Measurements from ENCODE around the gene LRP1B.
"Not testable (repeated sequence)": the region's sequence is repeated elsewhere in the genome, so short reads cannot be mapped to it uniquely, and the experiment has no call there.

LRP1B gene

DNA sequence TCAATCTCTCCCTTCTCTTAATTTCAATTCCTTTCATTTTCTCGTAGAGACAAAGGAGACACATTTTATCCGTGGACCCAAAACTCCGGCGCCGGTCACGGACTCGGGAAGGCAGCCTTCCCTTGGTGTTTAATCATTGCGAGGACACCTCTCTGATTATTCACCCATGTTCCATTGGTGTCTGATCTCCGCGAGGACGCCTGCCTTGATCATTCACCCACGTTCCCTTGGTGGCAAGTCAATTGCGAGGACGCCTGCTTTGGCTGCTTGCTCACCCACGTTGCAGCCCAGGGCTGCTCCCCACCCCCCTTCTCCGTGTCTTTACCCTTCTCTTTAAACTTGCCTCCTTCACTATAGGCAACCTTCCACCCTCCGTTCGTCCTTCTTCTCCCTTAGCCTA, 1703.8 kb downstream of the LRP1B start:
- DNase-seq (ENCODE audit: low spot score): not testable (repeated sequence)

DNA sequence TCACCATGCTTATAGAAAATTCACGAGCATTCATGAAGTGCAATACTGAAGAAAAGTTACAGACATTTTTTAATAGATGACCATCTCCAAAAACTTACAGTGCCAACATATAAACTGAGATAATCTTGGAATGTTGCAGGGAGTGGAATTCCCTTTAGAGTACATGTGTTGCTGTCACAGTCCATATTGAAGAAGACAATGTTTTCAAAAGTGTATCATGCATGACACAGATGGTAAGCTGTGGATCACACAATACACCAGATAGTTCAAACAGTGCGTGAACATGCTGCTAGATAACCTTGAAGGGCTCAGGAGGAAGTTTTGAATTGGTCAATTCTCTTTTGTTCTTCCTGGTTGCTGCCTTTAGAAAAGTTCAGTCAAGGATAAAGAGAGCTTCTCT, 1706.3 kb downstream of the LRP1B start:
- no peak for DNase-seq (ENCODE audit: low spot score)

- no peak for DNase-seq (ENCODE audit: low spot score)
These were observed 1708.1 kb downstream of the LRP1B start for GRCh38 chr2:140422759-140423158.

GRCh38 chr2:140417504-140417903, 1713.3 kb downstream of the LRP1B start:
- no peak for DNase-seq (ENCODE audit: low spot score)

DNA sequence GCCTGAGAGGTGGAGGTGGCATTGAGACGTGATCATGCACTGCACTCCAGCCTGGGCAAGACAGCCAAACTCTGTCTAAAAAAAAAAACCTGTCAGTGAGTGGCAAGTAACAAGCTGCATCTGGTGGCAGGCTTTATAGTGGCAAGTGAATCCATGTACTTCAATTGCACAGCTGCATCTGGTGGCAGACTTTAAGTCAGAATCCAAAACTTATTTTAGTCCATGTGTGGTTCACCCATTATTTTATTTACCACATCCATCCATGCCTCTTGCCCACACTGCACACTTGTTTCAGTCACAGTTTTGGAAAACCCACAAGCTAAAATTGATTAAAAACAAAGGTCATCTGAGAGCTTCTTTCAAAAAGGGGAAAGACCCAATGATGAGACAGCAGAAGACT, 1714.2 kb downstream of the LRP1B start:
- no peak for DNase-seq (ENCODE audit: low spot score)

DNA sequence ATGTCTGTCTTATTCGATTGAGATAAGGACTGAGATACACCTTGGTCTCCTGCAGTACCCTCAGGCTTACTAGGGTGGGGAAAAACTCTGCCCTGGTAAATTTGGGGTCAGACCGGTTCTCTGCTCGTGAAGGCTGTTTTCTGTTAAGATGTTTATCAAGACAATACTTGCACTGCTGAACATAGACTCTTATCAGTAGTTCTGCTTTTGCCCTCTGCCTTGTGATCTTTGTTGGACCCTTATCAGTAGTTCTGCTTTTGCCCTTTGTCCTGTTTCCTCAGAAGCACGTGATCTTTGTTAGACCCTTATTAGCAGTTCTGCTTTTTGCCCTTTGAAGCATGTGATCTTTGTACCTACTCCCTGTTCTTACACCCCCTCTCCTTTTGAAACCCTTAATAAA, 1715.8 kb downstream of the LRP1B start:
- not testable (repeated sequence) for DNase-seq (ENCODE audit: low spot score)

- DNase-seq (ENCODE audit: low spot score): no peak
These were observed 1720.1 kb downstream of the LRP1B start for GRCh38 chr2:140410695-140411094.

DNA sequence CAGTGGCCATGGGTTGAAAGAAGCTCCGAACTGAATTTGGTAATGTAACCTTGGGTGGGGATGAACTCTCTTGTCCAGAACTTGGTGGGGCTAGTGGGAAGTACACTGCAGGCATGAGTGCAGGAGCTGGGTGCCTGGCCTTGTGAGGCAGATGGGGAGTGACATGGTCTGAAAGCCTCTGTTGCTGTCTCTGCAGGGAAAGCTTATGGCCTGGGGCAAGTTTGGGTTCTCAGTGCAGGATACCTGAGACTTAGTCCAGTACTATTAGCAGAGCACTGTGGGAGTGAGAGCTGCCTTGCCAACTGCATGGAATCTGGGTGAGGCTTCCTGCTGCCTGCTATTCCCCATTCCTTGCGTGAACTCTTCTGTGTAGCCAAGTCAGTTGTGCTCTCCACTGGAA, 1729.8 kb downstream of the LRP1B start:
- DNase-seq (ENCODE audit: low spot score): no peak

DNA sequence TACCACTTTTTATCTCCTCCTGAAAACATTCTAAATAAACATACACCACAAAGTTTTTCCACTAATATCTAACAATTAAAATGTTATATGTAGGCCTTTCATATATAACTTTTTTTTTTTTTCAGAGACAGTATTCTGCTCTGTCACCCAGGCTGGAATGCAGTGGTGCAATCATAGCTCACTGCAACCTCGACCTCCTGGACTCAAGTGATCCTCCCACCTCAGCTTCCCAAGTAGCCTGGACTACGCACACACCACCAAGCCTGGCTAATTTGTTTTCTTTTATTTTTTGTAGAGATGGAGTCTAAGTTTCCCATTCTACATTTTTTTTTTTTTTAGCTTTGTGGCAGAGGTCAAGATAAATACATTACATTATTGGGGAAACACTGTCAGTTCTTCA, 1738.0 kb downstream of the LRP1B start:
- no peak for DNase-seq (ENCODE audit: low spot score)

GRCh38 chr2:140384946-140385345, 1745.9 kb downstream of the LRP1B start:
- no peak for DNase-seq (ENCODE audit: low spot score)

DNA sequence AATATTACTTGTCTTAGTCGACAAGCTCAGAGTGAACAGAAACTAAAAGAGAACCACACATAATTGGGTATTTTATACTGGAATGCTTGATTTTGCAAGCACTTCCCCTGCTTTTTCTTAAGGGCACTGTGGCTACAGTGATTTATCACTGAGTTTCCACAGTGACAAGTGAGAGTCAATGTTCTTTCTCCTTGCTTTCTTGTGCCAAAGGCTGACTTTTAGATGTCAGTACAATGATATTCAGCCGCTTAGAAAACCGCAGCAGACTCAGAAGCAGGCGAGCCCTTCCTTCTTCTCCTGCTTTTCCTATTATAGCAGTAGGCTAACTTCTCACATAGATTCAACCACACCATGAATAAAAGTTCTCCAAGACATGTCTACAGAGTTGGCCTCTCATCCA, 1747.0 kb downstream of the LRP1B start:
- no peak for DNase-seq (ENCODE audit: low spot score)

GRCh38 chr2:140376686-140377085, 1754.1 kb downstream of the LRP1B start:
- no peak for DNase-seq (ENCODE audit: low spot score)

- DNase-seq (ENCODE audit: low spot score): no peak
These were observed 1767.7 kb downstream of the LRP1B start for GRCh38 chr2:140363131-140363530.

DNA sequence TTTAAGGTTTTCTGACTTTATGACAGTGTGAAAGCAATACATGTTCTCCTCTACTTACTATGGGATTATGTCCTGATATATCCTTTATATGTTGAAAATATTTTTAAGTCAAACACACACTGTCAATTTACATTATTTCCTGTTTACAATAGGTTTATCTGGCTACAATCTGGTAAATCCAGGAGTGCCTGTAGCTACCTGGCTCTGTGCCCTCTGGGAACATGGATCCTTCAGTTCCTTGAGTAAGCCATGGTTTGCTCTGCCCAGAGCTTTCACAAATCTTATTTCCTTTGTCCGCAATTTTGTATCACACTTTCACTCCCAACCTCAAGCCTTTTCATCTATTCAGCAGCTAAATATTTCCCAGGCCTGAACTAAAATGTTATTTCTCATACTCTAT, 1768.5 kb downstream of the LRP1B start:
- DNase-seq (ENCODE audit: low spot score): no peak

GRCh38 chr2:140359056-140359771, 1771.6 kb downstream of the LRP1B start:
- no peak for DNase-seq (ENCODE audit: low spot score)

- DNase-seq (ENCODE audit: low spot score): no peak
These were observed 1774.1 kb downstream of the LRP1B start for GRCh38 chr2:140356697-140357096.

- no peak for DNase-seq (ENCODE audit: low spot score)
These were observed 1775.2 kb downstream of the LRP1B start for GRCh38 chr2:140355511-140356090.

DNA sequence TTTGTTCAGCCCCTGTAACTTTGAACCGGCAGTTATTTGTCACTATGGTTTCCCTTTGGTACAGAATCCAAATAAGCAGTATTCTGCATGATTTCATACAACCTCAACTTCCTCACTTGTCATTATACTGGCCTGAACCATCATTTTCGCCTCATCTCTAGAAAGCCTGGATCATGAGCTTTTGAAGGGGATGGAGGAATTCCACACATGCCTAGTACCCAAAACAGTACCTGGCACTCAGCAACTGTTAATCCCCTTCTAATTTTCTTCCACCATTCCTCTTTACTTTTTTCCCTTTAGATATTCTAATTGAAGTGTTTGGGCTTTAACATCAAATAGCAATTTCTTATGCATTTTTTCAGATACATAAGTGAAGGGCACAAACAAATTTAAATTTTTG, 1776.3 kb downstream of the LRP1B start:
- DNase-seq (ENCODE audit: low spot score): no peak

DNA sequence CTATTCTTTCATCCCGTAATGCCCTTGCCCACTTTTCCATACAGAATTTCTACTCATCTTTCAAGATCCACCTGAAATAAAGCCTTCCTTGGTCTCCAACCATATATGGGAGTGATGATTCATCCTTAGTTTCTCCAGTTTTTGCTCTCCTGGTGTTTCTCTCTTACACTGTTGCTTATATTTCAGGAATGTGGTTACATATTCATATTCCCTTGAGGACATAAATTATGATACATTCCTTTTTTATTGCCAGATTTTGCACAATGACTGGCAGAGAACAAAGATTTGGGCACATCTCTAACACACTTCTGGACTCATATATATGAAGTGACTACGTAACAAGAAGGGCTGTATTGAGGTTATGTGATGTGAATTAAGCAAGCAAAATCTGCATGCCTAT, 1777.3 kb downstream of the LRP1B start:
- no peak for DNase-seq (ENCODE audit: low spot score)

- no peak for DNase-seq (ENCODE audit: low spot score)
These were observed 1779.1 kb downstream of the LRP1B start for GRCh38 chr2:140351692-140352091.

- no peak for DNase-seq (ENCODE audit: low spot score)
These were observed 1781.1 kb downstream of the LRP1B start for GRCh38 chr2:140349695-140350094.

DNA sequence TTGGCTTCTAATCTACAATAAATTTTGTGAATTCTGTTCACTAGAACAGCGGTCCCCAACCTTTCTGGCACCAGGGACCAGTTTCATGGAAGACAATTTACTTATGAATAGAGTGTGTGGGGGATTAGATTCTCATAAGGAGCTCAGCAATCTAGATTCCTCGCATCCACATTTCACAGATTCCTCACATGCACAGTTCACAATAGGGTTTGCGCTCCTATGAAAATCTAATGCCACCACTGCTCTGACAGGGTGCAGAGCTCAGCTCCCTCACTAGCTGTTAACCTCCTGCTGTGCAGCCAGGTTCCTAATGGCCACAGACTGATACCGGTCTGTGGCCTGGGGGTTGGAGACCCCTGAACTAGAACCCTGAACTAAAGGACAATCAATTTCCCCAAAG, 1782.0 kb downstream of the LRP1B start:
- DNase-seq (ENCODE audit: low spot score): no peak

DNA sequence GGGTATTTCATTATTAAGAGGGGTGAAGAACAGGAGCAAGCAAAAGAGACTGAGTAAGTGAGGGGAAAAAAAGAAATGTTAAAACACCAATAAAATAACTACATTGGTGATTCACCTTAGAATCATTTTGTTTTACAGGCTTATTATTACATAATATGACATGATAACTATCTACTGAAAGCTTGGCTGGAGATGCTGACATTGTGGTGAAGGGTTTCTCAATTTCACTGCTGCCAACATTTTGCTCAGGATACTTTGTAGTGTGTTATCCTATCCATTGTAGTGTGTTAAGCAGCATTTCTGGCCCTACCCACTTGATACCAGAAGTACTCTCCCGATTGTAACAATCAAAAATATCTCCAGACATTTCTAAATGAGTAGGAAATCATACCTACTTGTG, 1786.0 kb downstream of the LRP1B start:
- no peak for DNase-seq (ENCODE audit: low spot score)

GRCh38 chr2:140344266-140344665, 1786.5 kb downstream of the LRP1B start:
- DNase-seq (ENCODE audit: low spot score): not testable (repeated sequence)

Data from CD4-positive, alpha-beta T cell treated with Interleukin-2 at 100 ng/mL for 4 hours (primary cell).